CD14-positive monocyte (primary cell): ENCODE measurements around the gene PHC2. TPM values are rescaled to one million over a fixed set of nuclear protein-coding genes. Genes with fewer than 3 reads are reported as not detected.

Experiments
- DNase-seq, 3 donors: peaks; one replicate each; pipeline ENCODE4 v3.0.0-alpha.2; 2011 to 2022
- H2AFZ ChIP-seq: 2 replicates; pipeline ENCODE4 v1.6.0; 2012; ENCODE audit warnings: mild to moderate bottlenecking, low read depth, low read length, inconsistent platforms; ENCODE audit not compliant: insufficient read depth, poor library complexity, severe bottlenecking
- H3K27ac ChIP-seq, 2 donors: 1 replicate in 1 of 2; 2 replicates in 1 of 2; pipeline ENCODE4 v1.5.1; 2012 to 2013; ENCODE audit warnings: low read length in 2 of 2, control low read depth in 1 of 2, inconsistent platforms in 1 of 2, low read depth in 1 of 2, mild to moderate bottlenecking in 1 of 2
- H3K27me3 ChIP-seq, 2 donors: one replicate each; pipeline versions ENCODE4 v1.6.0 to v1.6.1; 2011 to 2013; ENCODE audit warnings: low read length in 2 of 2; ENCODE audit not compliant: control insufficient read depth in 2 of 2, insufficient read depth in 2 of 2
- H3K36me3 ChIP-seq, 2 donors: replicated peaks in 1 of 2; 1 replicate in 1 of 2; 2 replicates in 1 of 2; pipeline versions ENCODE4 v1.5.1 to v1.6.1; 2012 to 2013; ENCODE audit warnings: low read length in 2 of 2, control low read depth in 1 of 2, inconsistent platforms in 1 of 2, mild to moderate bottlenecking in 1 of 2; ENCODE audit not compliant: insufficient read depth in 2 of 2, control insufficient read depth in 1 of 2
- H3K4me1 ChIP-seq, 2 donors: 1 replicate in 1 of 2; 2 replicates in 1 of 2; pipeline versions ENCODE4 v1.5.1 to v1.6.1; 2012 to 2013; ENCODE audit warnings: low read length in 2 of 2, control low read depth in 1 of 2, inconsistent platforms in 1 of 2, mild to moderate bottlenecking in 1 of 2, moderate library complexity in 1 of 2; ENCODE audit not compliant: insufficient read depth in 2 of 2, control insufficient read depth in 1 of 2
- H3K4me2 ChIP-seq: replicated peaks from 2 replicates; pipeline ENCODE3; 2012; ENCODE audit warnings: low read length, moderate library complexity, mild to moderate bottlenecking; ENCODE audit not compliant: poor library complexity, severe bottlenecking; ENCODE audit errors: extremely low read depth
- H3K4me3 ChIP-seq, 3 experiments: fragments of 200-600 bp in 1 of 3; sonication (generic) in 1 of 3; replicated peaks in 1 of 3; 1 replicate in 2 of 3; 2 replicates in 1 of 3; pipeline ENCODE4 v1.5.1; 2011 to 2013; ENCODE audit warnings: low read length in 3 of 3, mild to moderate bottlenecking in 3 of 3, control low read depth in 2 of 3, low read depth in 2 of 3, inconsistent platforms in 1 of 3, moderate library complexity in 1 of 3
- H3K79me2 ChIP-seq: 2 replicates; pipeline ENCODE4 v1.6.0; 2012; ENCODE audit warnings: mild to moderate bottlenecking, control low read depth, inconsistent platforms, low read length, moderate library complexity; ENCODE audit not compliant: insufficient read depth
- H3K9ac ChIP-seq: 2 replicates; pipeline ENCODE4 v1.6.0; 2017; ENCODE audit warnings: low read length, mild to moderate bottlenecking; ENCODE audit not compliant: insufficient read depth, poor library complexity, severe bottlenecking
- H3K9me3 ChIP-seq, 2 donors: replicated peaks in 1 of 2; 1 replicate in 1 of 2; 2 replicates in 1 of 2; pipeline versions ENCODE4 v1.5.1 to v1.6.1; 2012 to 2013; ENCODE audit warnings: low read length in 2 of 2, control low read depth in 1 of 2; ENCODE audit not compliant: control insufficient read depth in 1 of 2, insufficient read depth in 1 of 2
- H4K20me1 ChIP-seq: 2 replicates; pipeline ENCODE4 v1.6.0; 2012; ENCODE audit warnings: mild to moderate bottlenecking, low read length, control low read depth, moderate library complexity; ENCODE audit not compliant: insufficient read depth
- H3K27ac Mint-ChIP-seq, 7 donors: one replicate each; pipeline ENCODE4 v1.8.0; 2020; ENCODE audit warnings: mild to moderate bottlenecking in 7 of 7, mixed read lengths in 7 of 7, moderate library complexity in 6 of 7, inconsistent platforms in 2 of 7
- H3K27me3 Mint-ChIP-seq, 3 donors: one replicate each; pipeline ENCODE4 v1.8.0; 2021 to 2022; ENCODE audit warnings: low read depth in 3 of 3, mild to moderate bottlenecking in 3 of 3, mixed read lengths in 3 of 3, moderate library complexity in 3 of 3, inconsistent platforms in 1 of 3
- H3K36me3 Mint-ChIP-seq, 2 donors: one replicate each; pipeline ENCODE4 v1.8.0; 2020; ENCODE audit warnings: mixed read lengths in 2 of 2, inconsistent platforms in 1 of 2, mild to moderate bottlenecking in 1 of 2
- H3K4me1 Mint-ChIP-seq: one replicate; pipeline ENCODE4 v1.8.0; 2020; ENCODE audit warnings: mild to moderate bottlenecking, mixed read lengths
- H3K4me3 Mint-ChIP-seq, 2 donors: one replicate each; pipeline ENCODE4 v1.8.0; 2020; ENCODE audit warnings: mild to moderate bottlenecking in 2 of 2, mixed read lengths in 2 of 2, moderate library complexity in 1 of 2
- H3K9me3 Mint-ChIP-seq, 7 donors: one replicate each; pipeline ENCODE4 v1.8.0; 2020 to 2022; ENCODE audit warnings: mixed read lengths in 7 of 7, mild to moderate bottlenecking in 6 of 7, moderate library complexity in 6 of 7, inconsistent platforms in 2 of 7
- CTCF ChIP-seq: fragments of 200-600 bp; IDR thresholded peaks from one replicate; pipeline ENCODE4 v1.8.0; 2022; ENCODE audit warnings: antibody characterized with exemption, mild to moderate bottlenecking
- WGBS: methylation state at CpG from one replicate; pipeline ENCODE4 v1.1.5; 2013; ENCODE audit warnings: missing lambda C conversion rate; ENCODE audit not compliant: insufficient coverage; 5-methylcytosine and 5-hydroxymethylcytosine counted together
- intact Hi-C, 2 donors: fragments of 100-400 bp; cut with micrococcal nuclease; formaldehyde crosslinking; loops; one replicate each; pipeline versions ENCODE4 v1.15.0 to v1.15.1; 2023
- polyA plus RNA-seq, 3 donors: library from polyadenylated mRNA; depleted of rRNA in 1 of 3; unstranded in 2 of 3; stranded (reverse) in 1 of 3; fragments of 300-500 nt in 2 of 3; fragments of >200 nt in 1 of 3; fragmentation: Illumina TruSeq in 2 of 3; gene quantifications; 1 replicate in 2 of 3; 2 replicates in 1 of 3; pipeline ENCODE4 v1.2.3, GENCODE V29; 2012 to 2021

PHC2 gene
- polyA plus RNA-seq, 3 donors, result 18.9 to 85.3 (median 53.1) TPM

- no peak for DNase-seq
- no peak overlapping the region for H3K9ac ChIP-seq
- H4K20me1 ChIP-seq, result no peaks in the 10 kb centered on the region
- H3K4me2 ChIP-seq, result no peak overlapping the region
- H3K4me1 ChIP-seq, result peaks cover 11 to 17% of the 10 kb centered on the region in 2 donors
- no peaks in the 10 kb centered on the region for H3K27me3 ChIP-seq
- no peaks in the 10 kb centered on the region for H3K36me3 Mint-ChIP-seq
- H3K4me3 ChIP-seq, result no peak overlapping the region
- H3K27ac Mint-ChIP-seq, result no peak overlapping the region
- H2AFZ ChIP-seq, result no peak overlapping the region
- no peaks in the 10 kb centered on the region for H3K9me3 Mint-ChIP-seq
- H3K36me3 ChIP-seq, result no peaks in the 10 kb centered on the region
- peaks cover 0 to 4% (median 2%) of the 10 kb centered on the region in 3 donors for H3K27me3 Mint-ChIP-seq
- no peaks in the 10 kb centered on the region for H3K9me3 ChIP-seq
- peaks cover 21% of the 10 kb centered on the region for H3K4me1 Mint-ChIP-seq
- no peak overlapping the region for H3K27ac ChIP-seq
- H3K79me2 ChIP-seq, result no peaks in the 10 kb centered on the region
- no peak for TF ChIP-seq CTCF
- intact Hi-C loops, result loop anchor here in 1 of 2 donors (5.0 kb wide), 1 partner anchor 177 kb away; no protein-coding TSS in a partner anchor
- H3K4me3 Mint-ChIP-seq, result no peak overlapping the region
These were observed 43.0 kb upstream of the PHC2 start for GRCh38 chr1:33473900-33474299.

- H4K20me1 ChIP-seq, result no peaks in the 10 kb centered on the region
- H3K27ac Mint-ChIP-seq, result peak within 1 kb of the TSS; percentile 20 to 91 (median 87)
- no peaks in the 10 kb centered on the region for H3K79me2 ChIP-seq
- H3K4me2 ChIP-seq, result peak within 1 kb of the TSS; percentile 90
- peak within 1 kb of the TSS; percentile 84 for H2AFZ ChIP-seq
- peak within 1 kb of the TSS; percentile 80 to 88 for H3K4me3 Mint-ChIP-seq
- TF ChIP-seq CTCF, result no peak
- WGBS, result under 1% methylated on average over 38 of the region's 38 CpGs
- peak within 1 kb of the TSS; percentile 52 to 78 (median 64) for H3K4me3 ChIP-seq
- H3K36me3 Mint-ChIP-seq, result no peaks in the 10 kb centered on the region
- H3K9ac ChIP-seq, result peak within 1 kb of the TSS; percentile 50
- H3K27me3 ChIP-seq, result no peaks in the 10 kb centered on the region
- H3K9me3 Mint-ChIP-seq, result no peaks in the 10 kb centered on the region
- intact Hi-C loops, result loop anchor here in 1 of 2 donors (5.0 kb wide), 1 partner anchor 175 kb away; no protein-coding TSS in a partner anchor
- peaks cover 0 to 5% (median 2%) of the 10 kb centered on the region in 3 donors for H3K27me3 Mint-ChIP-seq
- peak; percentile 80 to 88 (median 81) for DNase-seq
- no peaks in the 10 kb centered on the region for H3K36me3 ChIP-seq
- peaks cover 11 to 17% of the 10 kb centered on the region in 2 donors for H3K4me1 ChIP-seq
- peak within 1 kb of the TSS in 1 of 2 donors; percentile 43 for H3K27ac ChIP-seq
- peaks cover 21% of the 10 kb centered on the region for H3K4me1 Mint-ChIP-seq
- no peaks in the 10 kb centered on the region for H3K9me3 ChIP-seq
These were observed 41.5 kb upstream of the PHC2 start, which contains the start of gene ZSCAN20 for GRCh38 chr1:33472269-33472980. Gene ZSCAN20, plus strand, starts transcription at chr1:33472645. Its CDS starts 6,644 bp downstream, at chr1:33479289.
